BE2C (cell line): ENCODE measurements around the gene OR52D1.

Source experiments
- DNase-seq: peaks from one replicate; pipeline ENCODE4 v3.0.0-alpha.2; 2020
- H3K27me3 ChIP-seq: fragments of 250-450 bp; sonication (Bioruptor Pico); 2 replicates; pipeline ENCODE4 v1.5.1; 2020; ENCODE audit warnings: mild to moderate bottlenecking
- H3K36me3 ChIP-seq: fragments of 250-450 bp; sonication (Bioruptor Pico); 2 replicates; pipeline ENCODE4 v1.5.1; 2020; ENCODE audit warnings: mild to moderate bottlenecking
- H3K4me1 ChIP-seq: fragments of 250-450 bp; sonication (Bioruptor Pico); 2 replicates; pipeline ENCODE4 v1.5.1; 2020
- H3K4me3 ChIP-seq: 2 replicates; pipeline ENCODE4 v1.5.1; 2011; ENCODE audit warnings: low read depth, low read length
- H3K9me3 ChIP-seq: fragments of 250-450 bp; sonication (Bioruptor Pico); 2 replicates; pipeline ENCODE4 v1.5.1; 2020
- TF ChIP-seq, protein P1 (sequence below): IDR thresholded peaks from 2 replicates; pipeline ENCODE4 v1.5.1; 2012; ENCODE audit warnings: mild to moderate bottlenecking, low read depth, low read length

Gene OR52D1

DNA sequence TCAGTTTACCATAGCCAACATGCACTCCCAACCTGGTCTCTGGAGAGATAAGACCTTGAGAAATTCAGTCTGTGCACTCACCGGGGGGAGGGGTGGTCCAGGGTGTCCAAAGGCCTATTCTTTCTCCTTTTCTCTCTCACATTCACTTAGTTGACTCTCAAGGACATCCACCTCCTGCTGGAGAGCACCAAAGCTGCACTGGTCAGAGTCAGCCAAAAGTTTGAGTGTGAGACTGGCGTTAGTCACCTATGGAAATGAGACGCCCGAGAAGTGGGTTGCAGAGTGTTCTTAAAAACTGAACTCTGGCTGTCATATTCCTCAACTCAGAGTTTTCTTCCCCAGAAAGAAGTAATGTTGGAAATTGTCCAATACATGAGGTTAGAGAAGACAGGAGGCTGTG, 33.1 kb downstream of the OR52D1 start:
- Histone ChIP-seq H3K9me3 (no peaks in the 10 kb centered on the region), H3K27me3 (no peaks in the 10 kb centered on the region), H3K4me3 (no peak overlapping the region), H3K4me1 (no peaks in the 10 kb centered on the region), H3K36me3 (no peaks in the 10 kb centered on the region)
- no peak for DNase-seq
- TF ChIP-seq, protein P1, sequence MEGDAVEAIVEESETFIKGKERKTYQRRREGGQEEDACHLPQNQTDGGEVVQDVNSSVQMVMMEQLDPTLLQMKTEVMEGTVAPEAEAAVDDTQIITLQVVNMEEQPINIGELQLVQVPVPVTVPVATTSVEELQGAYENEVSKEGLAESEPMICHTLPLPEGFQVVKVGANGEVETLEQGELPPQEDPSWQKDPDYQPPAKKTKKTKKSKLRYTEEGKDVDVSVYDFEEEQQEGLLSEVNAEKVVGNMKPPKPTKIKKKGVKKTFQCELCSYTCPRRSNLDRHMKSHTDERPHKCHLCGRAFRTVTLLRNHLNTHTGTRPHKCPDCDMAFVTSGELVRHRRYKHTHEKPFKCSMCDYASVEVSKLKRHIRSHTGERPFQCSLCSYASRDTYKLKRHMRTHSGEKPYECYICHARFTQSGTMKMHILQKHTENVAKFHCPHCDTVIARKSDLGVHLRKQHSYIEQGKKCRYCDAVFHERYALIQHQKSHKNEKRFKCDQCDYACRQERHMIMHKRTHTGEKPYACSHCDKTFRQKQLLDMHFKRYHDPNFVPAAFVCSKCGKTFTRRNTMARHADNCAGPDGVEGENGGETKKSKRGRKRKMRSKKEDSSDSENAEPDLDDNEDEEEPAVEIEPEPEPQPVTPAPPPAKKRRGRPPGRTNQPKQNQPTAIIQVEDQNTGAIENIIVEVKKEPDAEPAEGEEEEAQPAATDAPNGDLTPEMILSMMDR = no peak

DNA sequence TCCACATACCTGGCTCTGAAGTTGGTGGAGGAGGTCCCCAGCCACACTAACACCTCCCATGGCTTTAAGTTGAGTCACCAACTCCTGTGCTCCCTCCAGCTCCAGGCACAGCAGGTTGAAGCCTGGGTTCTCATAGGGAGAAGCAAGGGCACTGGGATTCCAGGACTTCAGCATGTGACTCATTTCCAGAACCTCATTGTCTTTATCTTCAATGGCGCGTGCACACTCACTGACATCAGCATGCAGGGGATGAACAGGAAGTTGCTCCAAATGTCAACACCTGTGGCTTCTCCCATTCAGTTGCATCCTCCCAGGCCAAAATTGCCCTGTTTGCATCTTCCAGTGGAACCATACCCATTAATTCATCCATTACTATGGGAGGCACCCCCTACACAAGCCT, 33.8 kb downstream of the OR52D1 start:
- Histone ChIP-seq H3K9me3 (no peaks in the 10 kb centered on the region), H3K36me3 (no peaks in the 10 kb centered on the region), H3K4me1 (no peaks in the 10 kb centered on the region), H3K27me3 (no peaks in the 10 kb centered on the region), H3K4me3 (no peak overlapping the region)
- no peak for DNase-seq
- TF ChIP-seq, protein P1 = no peak

DNA sequence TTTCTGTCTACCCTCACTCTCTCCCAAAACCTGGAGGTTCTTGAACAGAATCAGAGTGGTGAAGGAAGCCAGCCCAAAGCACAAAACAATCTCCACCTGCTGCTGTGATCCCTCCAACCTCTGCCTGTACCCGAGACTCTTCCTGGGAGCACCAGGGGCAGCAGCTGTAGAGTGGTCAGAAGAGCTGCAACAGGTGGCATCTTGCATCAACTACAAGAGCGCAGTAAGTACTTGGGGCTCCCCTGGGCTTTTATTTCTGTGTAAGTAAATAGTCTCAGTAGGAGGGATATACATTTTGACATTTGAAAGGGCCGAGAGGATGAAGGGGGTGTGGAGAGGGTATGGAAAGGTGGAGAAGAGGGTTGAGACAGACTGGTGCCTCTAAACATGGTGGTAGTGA, 36.3 kb downstream of the OR52D1 start:
- H3K4me1 ChIP-seq = no peaks in the 10 kb centered on the region
- H3K4me3 ChIP-seq = no peak overlapping the region
- no peak for DNase-seq
- no peaks in the 10 kb centered on the region for H3K9me3 ChIP-seq
- H3K36me3 ChIP-seq = no peaks in the 10 kb centered on the region
- no peaks in the 10 kb centered on the region for H3K27me3 ChIP-seq
- TF ChIP-seq, protein P1 = no peak

DNA sequence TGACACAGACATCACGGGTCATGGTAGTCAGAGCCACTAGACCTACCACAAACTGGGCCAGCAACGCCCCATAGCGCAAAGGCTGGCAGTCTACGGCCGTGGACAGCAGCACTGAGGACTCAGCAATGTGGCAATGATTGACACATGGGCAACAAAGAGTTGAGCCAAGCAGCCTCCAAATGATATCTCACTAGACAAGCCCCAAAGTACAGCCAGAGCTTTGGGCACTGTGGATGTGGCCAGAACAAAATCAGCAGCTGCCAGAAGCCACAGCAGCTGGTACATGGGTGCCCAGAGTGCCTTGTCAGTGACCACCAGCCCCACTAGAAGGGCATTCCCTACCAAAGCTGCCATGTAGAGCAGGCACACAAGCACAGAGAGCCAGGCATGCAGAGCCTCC, 39.2 kb downstream of the OR52D1 start:
- DNase-seq = no peak
- H3K27me3 ChIP-seq = no peaks in the 10 kb centered on the region
- no peaks in the 10 kb centered on the region for H3K36me3 ChIP-seq
- H3K4me1 ChIP-seq = no peaks in the 10 kb centered on the region
- H3K9me3 ChIP-seq = no peaks in the 10 kb centered on the region
- TF ChIP-seq, protein P1 = no peak
- H3K4me3 ChIP-seq = no peak overlapping the region

DNA sequence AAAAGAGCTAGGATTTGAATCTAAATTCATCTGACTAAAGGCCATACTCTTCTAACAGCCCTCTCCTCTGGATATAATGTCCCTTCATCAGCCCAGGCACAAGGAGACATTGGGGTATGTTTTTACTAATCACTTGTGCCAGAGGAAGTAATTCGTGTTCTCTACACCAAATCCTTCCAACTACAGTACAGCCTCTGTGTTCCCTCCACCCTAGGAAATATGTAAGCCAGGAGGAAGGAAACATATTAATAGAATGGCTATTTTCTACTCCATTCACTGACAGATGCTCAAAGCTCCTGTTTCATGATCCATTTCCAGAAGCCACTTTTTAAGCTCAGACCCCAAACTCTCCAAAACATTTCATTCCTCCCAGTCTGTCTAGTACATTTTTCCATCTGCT, 40.0 kb downstream of the OR52D1 start:
- TF ChIP-seq, protein P1 = no peak
- H3K4me1 ChIP-seq = no peaks in the 10 kb centered on the region
- DNase-seq = no peak
- H3K36me3 ChIP-seq = no peaks in the 10 kb centered on the region
- H3K9me3 ChIP-seq = no peaks in the 10 kb centered on the region
- no peak overlapping the region for H3K4me3 ChIP-seq
- H3K27me3 ChIP-seq = no peaks in the 10 kb centered on the region

DNA sequence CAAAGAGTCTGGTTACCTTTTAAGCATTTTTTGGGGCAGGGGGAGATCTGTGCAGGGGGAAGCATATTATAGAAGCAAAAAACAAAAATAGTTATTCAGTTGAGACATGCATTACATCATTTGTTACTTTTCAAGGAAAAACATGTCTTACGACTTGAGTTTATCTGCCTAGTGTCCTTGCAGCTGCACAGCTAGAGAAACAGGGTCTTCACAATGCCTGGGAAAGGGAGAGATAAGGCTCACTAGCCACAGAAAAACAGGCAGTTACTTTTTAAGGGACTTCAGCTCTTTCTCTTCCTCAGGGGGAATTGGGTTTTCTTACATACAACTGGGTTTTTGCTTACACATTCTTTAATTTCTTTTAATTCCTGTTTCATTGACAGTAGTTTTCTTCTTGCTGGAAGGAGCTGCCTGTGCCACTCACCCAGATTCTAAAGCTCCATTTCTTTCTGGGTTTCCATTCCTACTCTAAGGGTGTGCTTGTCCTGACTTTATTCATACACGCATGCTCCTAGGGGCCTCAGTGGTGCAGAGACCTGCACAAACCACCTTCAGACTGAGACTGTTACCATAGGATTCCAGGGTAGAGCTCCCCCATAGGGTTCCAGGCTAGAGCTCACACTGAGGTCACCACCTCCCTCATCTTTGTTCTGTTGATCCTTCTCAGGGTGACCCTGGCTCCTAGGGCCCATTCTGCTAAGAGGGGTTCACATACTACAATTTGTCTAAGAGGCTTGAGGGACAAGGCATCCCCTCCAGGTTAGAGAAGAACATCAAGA, 42.8 kb downstream of the OR52D1 start:
- H3K9me3 ChIP-seq = no peaks in the 10 kb centered on the region
- H3K36me3 ChIP-seq = no peaks in the 10 kb centered on the region
- H3K27me3 ChIP-seq = no peaks in the 10 kb centered on the region
- no peaks in the 10 kb centered on the region for H3K4me1 ChIP-seq
- no peak overlapping the region for H3K4me3 ChIP-seq
- TF ChIP-seq, protein P1 = no peak
- DNase-seq = no peak
